Measurements from ENCODE around the gene RRAGD.

RRAGD gene

DNA sequence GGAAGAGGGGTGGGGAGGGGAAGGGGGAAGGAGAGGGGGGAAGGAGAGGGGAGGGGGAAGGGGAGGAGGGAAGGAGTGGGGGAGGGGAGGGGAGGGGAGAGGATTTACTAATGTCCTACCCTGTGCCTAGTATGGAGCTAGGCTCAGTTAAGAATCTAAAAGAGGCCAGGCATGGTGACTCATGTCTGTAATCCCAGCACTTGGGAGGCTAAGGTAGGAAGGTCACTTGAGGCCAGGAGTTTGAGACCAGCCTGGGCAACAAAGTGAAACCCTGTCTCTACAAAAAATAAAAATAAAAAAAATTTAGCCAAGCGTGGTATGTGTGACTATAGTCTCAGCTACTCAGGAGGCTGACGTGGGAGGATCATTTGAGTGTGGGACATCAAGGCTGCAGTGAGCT lies 72.5 kb downstream of the RRAGD start:
- no peak for DNase-seq

DNA sequence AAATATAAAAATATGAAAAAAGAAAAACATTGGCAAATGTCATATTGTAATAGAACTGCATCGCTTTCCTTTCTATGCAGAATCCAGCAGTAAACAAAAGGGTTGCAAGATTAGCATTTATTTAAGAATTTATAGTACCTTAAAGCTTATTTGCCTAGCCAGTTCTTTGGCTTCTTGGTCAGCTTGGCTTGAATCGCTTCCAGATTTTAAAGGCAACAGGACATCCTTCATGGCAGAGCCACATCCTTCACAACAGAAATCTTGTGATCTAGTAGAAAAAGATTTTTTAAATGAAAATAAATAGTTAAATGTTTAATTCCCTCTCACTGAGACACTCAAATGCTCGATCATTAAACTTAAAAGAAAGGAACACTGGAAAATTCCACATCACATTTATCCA lies 76.9 kb downstream of the RRAGD start:
- no peak for DNase-seq

- DNase-seq = no peak
These were observed 81.2 kb downstream of the RRAGD start for GRCh38 chr6:89330910-89331309.

DNA sequence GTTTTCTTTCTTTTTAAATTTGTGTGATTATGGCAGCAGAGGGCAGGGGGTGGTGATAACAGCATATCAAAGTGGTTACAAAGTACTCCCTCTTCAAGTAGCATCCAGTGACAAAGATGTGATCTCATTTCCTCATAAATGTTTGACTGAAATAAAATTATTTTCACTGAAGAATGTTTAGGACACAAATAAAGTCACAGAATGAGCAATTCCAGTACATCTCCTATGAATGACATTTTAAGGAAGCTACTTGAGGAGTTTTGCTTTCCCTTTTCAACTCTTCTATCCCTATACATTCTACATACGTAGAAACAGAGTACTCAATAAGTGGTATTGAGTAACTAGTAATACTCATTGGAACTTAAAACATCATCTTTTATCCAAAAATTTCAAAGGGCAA lies 83.1 kb downstream of the RRAGD start:
- no peak for DNase-seq

- DNase-seq = no peak
These were observed 87.8 kb downstream of the RRAGD start for GRCh38 chr6:89324304-89324703.

DNA sequence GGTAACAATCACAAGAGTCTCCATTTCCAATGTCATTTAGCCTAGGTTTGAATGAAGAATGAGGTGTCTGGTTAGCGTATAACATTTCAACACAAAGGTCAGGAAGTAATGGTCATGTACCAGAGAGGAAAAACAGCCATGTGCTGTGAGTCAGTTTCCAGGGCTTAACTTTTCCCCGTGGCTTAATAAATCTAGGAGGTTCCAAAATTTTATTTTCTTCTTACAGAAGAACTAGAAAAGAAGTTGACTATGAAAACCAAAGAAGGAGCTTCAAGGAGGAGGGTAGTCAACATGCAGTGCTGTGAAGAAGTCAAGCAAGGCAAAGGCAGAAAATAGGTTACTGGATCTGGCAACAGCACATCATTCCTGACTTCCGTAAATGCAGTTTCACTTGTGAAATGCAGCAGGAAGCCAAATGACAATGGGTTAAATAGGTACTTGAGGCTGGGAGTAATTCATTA lies 88.5 kb downstream of the RRAGD start:
- DNase-seq = no peak

GRCh38 chr6:89321131-89321970 lies 90.7 kb downstream of the RRAGD start:
- DNase-seq = no peak

DNA sequence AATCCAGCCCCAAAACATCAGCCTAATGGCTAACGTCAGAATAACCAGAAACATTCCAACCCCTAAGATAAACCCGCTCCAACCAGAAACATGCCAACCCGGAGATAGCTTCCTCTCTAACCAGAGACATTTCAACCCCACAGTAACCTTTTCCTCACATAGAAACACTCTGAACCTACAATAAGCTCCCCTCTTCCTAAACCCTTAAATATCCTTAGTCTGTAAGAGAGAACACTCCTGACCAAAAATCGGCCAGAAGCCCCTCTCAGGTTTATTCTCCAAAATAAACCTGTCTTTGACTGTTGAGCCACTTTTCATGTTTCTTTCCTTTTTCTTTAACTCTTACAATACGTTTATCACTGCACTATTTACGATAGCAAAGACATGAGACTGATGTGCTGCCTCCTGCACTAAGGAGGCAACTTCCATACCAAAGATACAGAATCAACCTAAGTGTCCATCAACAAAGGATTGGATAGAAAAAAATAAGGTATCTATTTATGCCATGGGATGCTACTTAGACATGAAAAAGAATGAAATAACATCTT lies 92.0 kb downstream of the RRAGD start:
- no peak for DNase-seq

DNA sequence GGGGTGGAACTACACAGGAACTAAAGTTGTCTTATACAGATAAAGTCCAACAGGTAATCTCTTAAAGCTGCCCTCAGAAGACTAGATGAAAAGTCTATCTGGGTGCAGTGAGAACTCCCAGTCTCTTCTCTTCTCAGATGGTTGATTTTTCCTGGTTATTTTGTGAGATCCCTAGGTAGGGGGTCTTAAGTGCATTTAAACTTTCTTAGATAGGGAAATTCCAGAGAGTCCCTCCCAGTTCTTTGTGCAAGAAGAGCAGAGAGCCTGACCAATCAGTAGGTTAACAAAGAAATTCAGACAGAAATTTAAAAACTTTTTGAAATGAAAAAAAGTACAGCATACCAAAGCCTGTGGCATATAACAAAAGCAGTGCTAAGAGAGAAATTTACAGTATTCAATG lies 95.0 kb downstream of the RRAGD start:
- no peak for DNase-seq

- DNase-seq = no peak
These were observed 96.7 kb downstream of the RRAGD start, which contains the start of gene GABRR2 for GRCh38 chr6:89315249-89315885. Gene GABRR2 (minus strand): TSS chr6:89315299. CDS start chr6:89315165, 134 bp downstream.

GRCh38 chr6:89314692-89315091 lies 97.4 kb downstream of the RRAGD start:
- no peak for DNase-seq
